HG03064 (cell line): ENCODE results near the gene CMTM3.
"Not testable (repeated sequence)": the region's sequence is repeated elsewhere in the genome, so short reads cannot be mapped to it uniquely, and the experiment has no call there.

ENCODE experiments used
- ATAC-seq: cut with Tn5 transposase; IDR thresholded peaks from one replicate; pipeline ENCODE4 v1.9.1; 2021; ENCODE audit warnings: low read depth; ENCODE audit not compliant: unreplicated experiment

Gene CMTM3

GRCh38 chr16:66658143-66658859 is 53.8 kb downstream of the CMTM3 start:
- no peak for ATAC-seq

- ATAC-seq, result no peak
Observed at GRCh38 chr16:66658860-66659190, 54.3 kb downstream of the CMTM3 start.

GRCh38 chr16:66660422-66661209 is 56.1 kb downstream of the CMTM3 start:
- ATAC-seq, result no peak

GRCh38 chr16:66661210-66661560 is 56.7 kb downstream of the CMTM3 start:
- no peak for ATAC-seq

- ATAC-seq, result not testable (repeated sequence)
Observed at GRCh38 chr16:66661671-66662346, 57.3 kb downstream of the CMTM3 start.

GRCh38 chr16:66662445-66663194 is 58.1 kb downstream of the CMTM3 start:
- no peak for ATAC-seq
